H1 (cell line): ENCODE measurements around the gene COL1A1. TPM values are rescaled to one million over a fixed set of nuclear protein-coding genes. Genes with fewer than 3 reads are reported as not detected.

Experiments used
- CTCF ChIA-PET: fragments of 300-600 bp; sonication (Branson Sonifier 250); formaldehyde crosslinking; loops from one replicate; lab custom pipeline; 2021; ENCODE audit not compliant: partially characterized antibody; lab: Charles Lee
- POLR2A ChIA-PET: fragments of 300-600 bp; sonication (Branson Sonifier 250); formaldehyde crosslinking; loops from one replicate; lab custom pipeline; 2021; ENCODE audit warnings: inconsistent platforms; ENCODE audit not compliant: partially characterized antibody; lab: Charles Lee
- DNase-seq, 2 experiments: peaks; one replicate each; pipeline versions ENCODE4 v3.0.0 to v3.0.0-alpha.2; 2010 to 2022; ENCODE audit warnings: low spot score in 2 of 2, low read depth in 1 of 2, mixed read lengths in 1 of 2
- FAIRE-seq: peaks from 2 replicates; lab custom pipeline; 2011; peaks lifted over from hg19 to GRCh38; lab: Jason Lieb, UNC
- H2AFZ ChIP-seq: 2 replicates; pipeline ENCODE4 v1.8.1; 2012; ENCODE audit warnings: low read length, inconsistent platforms
- H2AK5ac ChIP-seq: 2 replicates; pipeline ENCODE4 v1.6.1; 2013; ENCODE audit warnings: low read depth, low read length
- H2BK120ac ChIP-seq: replicated peaks from 2 replicates; pipeline ENCODE3; 2013; ENCODE audit warnings: low read depth, low read length, inconsistent platforms
- H2BK12ac ChIP-seq: 2 replicates; pipeline ENCODE4 v1.6.1; 2013; ENCODE audit warnings: low read depth, low read length
- H2BK15ac ChIP-seq: 2 replicates; pipeline ENCODE4 v1.6.1; 2013; ENCODE audit warnings: low read length
- H2BK20ac ChIP-seq: 2 replicates; pipeline ENCODE4 v1.6.1; 2013; ENCODE audit warnings: low read length
- H2BK5ac ChIP-seq: 2 replicates; pipeline ENCODE4 v1.6.1; 2013; ENCODE audit warnings: low read depth, low read length
- H3K14ac ChIP-seq: 2 replicates; pipeline ENCODE4 v1.6.1; 2013; ENCODE audit warnings: inconsistent platforms; ENCODE audit not compliant: insufficient read length
- H3K18ac ChIP-seq: 2 replicates; pipeline ENCODE4 v1.6.1; 2013; ENCODE audit warnings: low read length; ENCODE audit errors: extremely low read depth
- H3K23ac ChIP-seq: 2 replicates; pipeline ENCODE4 v1.6.1; 2013; ENCODE audit warnings: inconsistent platforms; ENCODE audit not compliant: insufficient read length
- H3K23me2 ChIP-seq: 2 replicates; pipeline ENCODE4 v1.6.1; 2013; ENCODE audit warnings: low read depth, low read length
- H3K27ac ChIP-seq: 2 replicates; pipeline ENCODE4 v1.6.1; 2011; ENCODE audit warnings: low read depth, low read length, inconsistent platforms
- H3K27me3 ChIP-seq, 4 experiments: replicated peaks in 1 of 4; 1 replicate in 1 of 4; 2 replicates in 3 of 4; pipeline versions ENCODE4 v1.6.1 to v1.8.1; 2011 to 2013; ENCODE audit warnings: low read length in 3 of 4, mild to moderate bottlenecking in 3 of 4, inconsistent platforms in 2 of 4, mixed read lengths in 2 of 4, moderate library complexity in 1 of 4; ENCODE audit not compliant: control insufficient read depth in 3 of 4, insufficient read depth in 3 of 4; ENCODE audit errors: extremely low read depth in 1 of 4
- H3K36me3 ChIP-seq, 4 experiments: 2 replicates each; pipeline versions ENCODE4 v1.6.1 to v1.8.1; 2011 to 2013; ENCODE audit warnings: mild to moderate bottlenecking in 4 of 4, low read length in 3 of 4, moderate library complexity in 2 of 4, control low read depth in 1 of 4, inconsistent platforms in 1 of 4; ENCODE audit not compliant: insufficient read depth in 4 of 4, control insufficient read depth in 2 of 4
- H3K4ac ChIP-seq: replicated peaks from 2 replicates; pipeline ENCODE3; 2013; ENCODE audit warnings: low read length, low read depth, mixed read lengths, inconsistent platforms; ENCODE audit not compliant: insufficient read length
- H3K4me1 ChIP-seq, 4 experiments: replicated peaks in 1 of 4; 1 replicate in 1 of 4; 2 replicates in 3 of 4; pipeline versions ENCODE4 v1.6.1 to v1.8.1; 2011 to 2013; ENCODE audit warnings: low read length in 3 of 4, inconsistent platforms in 2 of 4, mixed read lengths in 1 of 4; ENCODE audit not compliant: insufficient read depth in 4 of 4, control insufficient read depth in 3 of 4
- H3K4me2 ChIP-seq, 2 experiments: 2 replicates each; pipeline versions ENCODE4 v1.6.1 to v1.8.1; 2011 to 2013; ENCODE audit warnings: low read depth in 2 of 2, low read length in 2 of 2, control low read depth in 1 of 2, inconsistent platforms in 1 of 2, mild to moderate bottlenecking in 1 of 2; ENCODE audit not compliant: insufficient read depth in 1 of 2
- H3K4me3 ChIP-seq, 4 experiments: fragments of 200-600, 300-600 bp in 1 of 4; sonication (generic), shearing (Covaris generic), sonication (Bioruptor Twin) in 1 of 4; 2 replicates each; pipeline versions ENCODE4 v1.5.1 to v1.8.1; 2011 to 2016; ENCODE audit warnings: low read length in 4 of 4, low read depth in 3 of 4, control low read depth in 2 of 4, inconsistent platforms in 2 of 4, mild to moderate bottlenecking in 2 of 4, mixed read lengths in 1 of 4, moderate library complexity in 1 of 4; ENCODE audit not compliant: insufficient read depth in 2 of 4; ENCODE audit errors: extremely low read depth in 1 of 4
- H3K56ac ChIP-seq: replicated peaks from 2 replicates; pipeline ENCODE3; 2013; ENCODE audit warnings: low read depth, mild to moderate bottlenecking, mixed read lengths, low read length, inconsistent platforms; ENCODE audit not compliant: insufficient read length
- H3K79me1 ChIP-seq: 2 replicates; pipeline ENCODE4 v1.6.1; 2013; ENCODE audit warnings: low read depth, low read length, control low read depth
- H3K79me2 ChIP-seq, 2 experiments: 2 replicates each; pipeline versions ENCODE4 v1.6.1 to v1.8.1; 2012 to 2013; ENCODE audit warnings: low read length in 2 of 2, mild to moderate bottlenecking in 2 of 2, inconsistent platforms in 1 of 2; ENCODE audit not compliant: insufficient read depth in 2 of 2, control insufficient read depth in 1 of 2
- H3K9ac ChIP-seq, 4 experiments: replicated peaks in 1 of 4; 1 replicate in 1 of 4; 2 replicates in 3 of 4; pipeline versions ENCODE4 v1.6.1 to v1.8.1; 2011 to 2013; ENCODE audit warnings: low read depth in 3 of 4, low read length in 3 of 4, control low read depth in 2 of 4, mild to moderate bottlenecking in 2 of 4, moderate library complexity in 2 of 4, inconsistent platforms in 1 of 4; ENCODE audit errors: extremely low read depth in 1 of 4
- H3K9me3 ChIP-seq, 2 experiments: 2 replicates each; pipeline versions ENCODE4 v1.6.1 to v1.8.1; 2012 to 2013; ENCODE audit warnings: mild to moderate bottlenecking in 2 of 2, moderate library complexity in 2 of 2, control low read depth in 1 of 2, inconsistent platforms in 1 of 2, low read depth in 1 of 2, low read length in 1 of 2, mixed read lengths in 1 of 2; ENCODE audit not compliant: insufficient read depth in 2 of 2
- H4K20me1 ChIP-seq, 2 experiments: replicated peaks in 1 of 2; 2 replicates each; pipeline versions ENCODE3 to v1.8.1; 2011 to 2013; ENCODE audit warnings: inconsistent platforms in 2 of 2, low read length in 2 of 2, mild to moderate bottlenecking in 1 of 2; ENCODE audit not compliant: insufficient read depth in 2 of 2, control insufficient read depth in 1 of 2
- H4K5ac ChIP-seq: 2 replicates; pipeline ENCODE4 v1.6.1; 2013; ENCODE audit warnings: low read length, low read depth, mixed read lengths, inconsistent platforms; ENCODE audit not compliant: insufficient read length
- H4K8ac ChIP-seq: 2 replicates; pipeline ENCODE4 v1.8.0; 2013; ENCODE audit warnings: mild to moderate bottlenecking, moderate library complexity, low read length, inconsistent platforms; ENCODE audit not compliant: insufficient read depth; ENCODE audit errors: extremely low read depth
- H4K91ac ChIP-seq: replicated peaks from 2 replicates; pipeline ENCODE3; 2013; ENCODE audit warnings: low read length, mixed read lengths, inconsistent platforms; ENCODE audit not compliant: insufficient read length
- CHD1 ChIP-seq: IDR thresholded peaks from 2 replicates; pipeline ENCODE4 v1.6.1; 2012; ENCODE audit warnings: low read depth, low read length, improper control_type of control experiment
- KDM4A ChIP-seq: IDR thresholded peaks from one replicate; pipeline ENCODE4 v1.7.1; 2012; ENCODE audit warnings: low read depth, mild to moderate bottlenecking, moderate library complexity, low read length, inconsistent platforms; ENCODE audit not compliant: severe bottlenecking
- WGBS, 2 experiments: shearing (Covaris generic) in 1 of 2; methylation state at CpG; one replicate each; pipeline versions ENCODE4 v1.1.6 to v1.1.7; 2013 to 2015; ENCODE audit warnings: low lambda C conversion rate in 2 of 2, mixed read lengths in 2 of 2, inconsistent platforms in 1 of 2, low coverage in 1 of 2, missing lambda C conversion rate in 1 of 2; ENCODE audit not compliant: insufficient replicate concordance in 2 of 2, insufficient coverage in 1 of 2, insufficient read length in 1 of 2; ENCODE audit errors: extremely low coverage in 1 of 2, missing lambda C conversion rate in 1 of 2; 5-methylcytosine and 5-hydroxymethylcytosine counted together
- polyA plus RNA-seq, 7 experiments: library from polyadenylated mRNA; depleted of rRNA in 3 of 7; stranded (reverse) in 5 of 7; unstranded in 2 of 7; fragments of >200 nt in 5 of 7; fragments of 200-250 nt in 2 of 7; gene quantifications; 1 replicate in 5 of 7; 2 replicates in 1 of 7; 4 replicates in 1 of 7; pipeline versions ENCODE4 v1.2.1 to v1.2.3, GENCODE V29; 2011 to 2013; ENCODE audit warnings: missing spikeins in 2 of 7, mixed read lengths in 2 of 7
- total RNA-seq: library from RNA; stranded (reverse); fragmentation: NEBNext Ultra II Directional; extraction: Animal tissue kit (Norgen Biotek cat#: 25700); gene quantifications from 2 replicates; pipeline ENCODE4 v1.2.1, GENCODE V29; 2021

COL1A1 gene
- total and polyA plus RNA-seq, 2 of the 8 experiments (the other 6 are each of a cell fraction or from before 2014, with no cell fraction given), result 14.1 to 80.4 TPM

GRCh38 chr17:50141026-50141744 lies 60.2 kb downstream of the COL1A1 start:
- Histone ChIP-seq H2BK20ac (no peak overlapping the region), H2AFZ (no peak overlapping the region), H2BK15ac (0 out of 2 replicates have a peak overlapping the region, but pooled peaks have one; percentile 16), H3K27ac (no peak overlapping the region; the same call in 1 of the 2 replicates), H3K18ac (no peak overlapping the region), H3K9ac (no peak overlapping the region), H2BK120ac (no peak overlapping the region), H2BK5ac (no peak overlapping the region), H3K4me2 (no peak overlapping the region), H3K27me3 (no peaks in the 10 kb centered on the region), H3K4me3 (no peak overlapping the region), H3K14ac (no peak overlapping the region), H4K5ac (no peak overlapping the region), H3K79me1 (no peaks in the 10 kb centered on the region), H2AK5ac (no peak overlapping the region), H3K56ac (no peak overlapping the region), H3K9me3 (no peaks in the 10 kb centered on the region), H4K20me1 (peaks cover 6 to 9% of the 10 kb centered on the region in 2 experiments), H2BK12ac (no peak overlapping the region; the same call in 1 of the 2 replicates), H3K23ac (no peak overlapping the region), H3K4me1 (peaks cover 0 to 9% (median under 1%) of the 10 kb centered on the region in 4 experiments; a peak in 3 of 7 replicates), H4K91ac (no peak overlapping the region), H3K79me2 (no peaks in the 10 kb centered on the region; a peak in 1 of 4 replicates), H4K8ac (no peak overlapping the region), H3K36me3 (peaks cover 3 to 19% (median 12%) of the 10 kb centered on the region in 4 experiments; a peak in 5 of 8 replicates), H3K4ac (no peak overlapping the region), H3K23me2 (no peaks in the 10 kb centered on the region; the same call in 1 of the 2 replicates)
- DNase-seq, result no peak
- 90% methylated on average over 15 of the region's 16 CpGs; no CpG with 5 or more reads in 1 of the 2 experiments for WGBS, 2 experiments
- no peak for FAIRE-seq
- POLR2A ChIA-PET, result interaction anchor here (1.1 to 1.2 kb wide), 2 partner anchors 10 to 30 kb away, joined by 3 to 4 read pairs; no protein-coding TSS in a partner anchor
- CTCF ChIA-PET, result interaction anchor here (0.8 to 21.6 kb wide), 13 partner anchors 5 to 156 kb away, joined by 3 to 299 read pairs (median 12); partner anchors contain the start of genes PDK2, PPP1R9B and SAMD14
- TF ChIP-seq KDM4A, result no peak
- no peak for TF ChIP-seq CHD1
